T-helper 1 cell treated with Interleukin-12 subunit alpha and Interleukin-12 subunit beta and Interleukin-4 antibody, amounts not matched to agents 30 ng/mL and 1 ng/mL, for 36 hours (primary cell): Measurements from ENCODE around the gene AMOTL2. TPM values are rescaled to one million over a fixed set of nuclear protein-coding genes. Genes with fewer than 3 reads are reported as not detected.

Source experiments
- intact Hi-C: fragments of 100-400 bp; cut with micrococcal nuclease; formaldehyde crosslinking; loops from one replicate; pipeline ENCODE4 v1.15.1; 2024
- total RNA-seq: library from RNA; stranded (reverse); gene quantifications from 2 replicates; pipeline ENCODE4 v1.2.3, GENCODE V29; 2022

Gene AMOTL2
- total RNA-seq, 1 donor from 2014 or later: not detected

- intact Hi-C loops: no loop called here
These were observed 56.9 kb downstream of the AMOTL2 start for GRCh38 chr3:134317106-134317947.

DNA sequence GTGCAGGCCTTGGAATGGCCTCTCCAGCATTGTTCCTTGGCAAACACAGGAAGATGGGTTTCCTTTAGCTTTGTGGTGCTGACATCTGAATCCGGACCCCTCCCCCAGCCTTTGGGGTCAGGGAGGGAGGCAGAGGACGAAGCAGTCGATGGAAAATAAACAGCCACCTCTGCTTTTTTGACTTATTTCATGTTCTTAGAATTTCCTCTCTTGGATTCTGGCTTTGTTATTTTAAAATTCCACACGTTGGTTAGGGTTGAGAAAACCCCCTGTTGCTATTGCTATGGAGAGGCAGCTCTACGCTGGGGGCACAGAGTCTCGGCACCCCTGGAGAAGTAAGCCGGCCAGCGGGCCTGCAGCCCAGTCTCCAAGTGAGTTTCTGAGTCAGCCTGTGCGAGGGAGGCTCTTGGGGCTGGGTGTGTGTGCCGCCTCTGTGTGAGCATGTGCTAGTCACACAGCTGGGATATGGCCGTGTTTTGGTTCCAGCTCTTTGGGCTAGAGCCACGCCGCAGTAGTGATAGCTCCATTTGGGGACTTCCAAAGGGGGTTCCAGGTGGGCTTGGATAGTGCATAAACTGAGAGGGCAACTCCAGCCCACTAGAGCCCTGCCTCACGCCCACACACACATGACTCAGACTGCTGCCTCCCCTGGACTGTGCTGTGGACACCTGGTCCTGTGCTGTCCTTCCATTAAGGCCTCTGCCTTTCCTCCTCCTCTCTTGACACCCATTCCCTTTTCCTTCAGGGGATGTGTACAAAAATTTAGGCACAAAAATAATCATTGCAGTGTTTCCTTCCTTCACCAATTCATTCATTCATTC, 58.8 kb downstream of the AMOTL2 start:
- intact Hi-C loops: no loop called here

DNA sequence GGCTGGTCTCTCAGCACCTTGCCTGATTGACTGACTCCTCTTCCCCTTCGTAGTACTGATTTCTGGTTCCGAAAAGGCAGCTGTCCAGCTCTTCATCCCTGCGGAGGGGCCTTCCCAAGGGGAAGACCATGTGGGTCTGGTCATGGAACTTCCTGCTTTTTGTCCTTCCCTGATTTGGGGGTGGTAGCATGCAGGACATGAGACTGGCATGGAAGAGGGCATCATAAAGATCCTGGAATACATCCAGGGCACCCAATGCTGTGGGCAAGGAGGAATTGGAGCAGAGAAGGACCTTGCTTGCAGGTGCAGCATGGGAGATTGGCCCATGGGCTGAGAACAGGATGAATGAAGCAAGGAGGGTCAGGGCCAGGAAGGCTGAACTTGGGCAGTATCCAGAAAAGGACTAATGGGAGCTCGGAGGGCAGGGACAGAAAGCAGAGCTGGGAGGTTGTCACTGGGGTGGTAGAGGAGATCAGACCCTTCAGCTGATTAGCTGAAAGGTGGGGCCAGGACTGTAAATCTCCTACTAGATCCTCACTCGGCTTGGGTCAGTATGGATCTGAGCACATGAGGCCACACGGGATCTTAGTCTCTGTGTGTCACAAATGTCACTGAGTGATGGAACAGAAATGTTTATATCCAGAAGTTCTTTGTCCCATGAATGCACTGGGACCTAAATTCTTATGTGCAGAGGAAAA, 59.5 kb downstream of the AMOTL2 start:
- intact Hi-C loops: no loop called here

DNA sequence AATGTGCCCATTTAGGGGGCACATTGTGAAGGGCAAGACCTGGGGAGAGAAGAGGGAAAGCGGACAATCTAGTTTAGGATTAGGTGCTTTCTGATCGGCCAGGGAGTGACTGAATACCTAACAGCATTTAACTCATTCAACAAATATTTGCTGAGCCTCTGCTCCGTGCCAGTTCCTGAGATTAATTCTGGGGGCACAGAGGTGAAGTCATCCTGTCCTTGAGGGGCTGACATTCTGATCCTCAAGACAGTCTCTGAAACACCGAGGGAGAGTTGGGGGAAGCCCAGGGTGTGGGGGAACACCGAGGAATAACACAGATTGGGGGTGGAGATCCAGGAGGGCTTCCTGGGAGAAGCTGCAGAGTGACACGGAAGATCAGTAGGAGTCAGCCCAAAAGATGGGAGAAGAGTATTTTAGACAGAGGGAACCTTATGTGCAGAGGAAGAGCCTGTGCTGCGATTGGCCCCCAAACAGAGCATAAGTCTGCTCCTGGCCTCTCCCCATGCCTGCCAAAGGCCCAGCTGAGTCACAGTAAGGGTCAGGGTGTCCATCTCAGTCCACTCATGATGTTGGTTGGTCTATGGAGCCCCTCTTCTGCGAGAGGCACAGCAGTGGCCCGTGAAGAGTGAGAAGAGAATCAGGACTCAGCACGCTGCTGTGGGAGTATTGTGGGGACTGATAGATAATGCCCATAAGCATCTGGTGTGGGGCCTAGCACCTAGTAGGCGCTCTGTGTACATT, 60.2 kb downstream of the AMOTL2 start:
- intact Hi-C loops: no loop called here

GRCh38 chr3:134312873-134313846, 61.1 kb downstream of the AMOTL2 start:
- intact Hi-C loops: no loop called here

DNA sequence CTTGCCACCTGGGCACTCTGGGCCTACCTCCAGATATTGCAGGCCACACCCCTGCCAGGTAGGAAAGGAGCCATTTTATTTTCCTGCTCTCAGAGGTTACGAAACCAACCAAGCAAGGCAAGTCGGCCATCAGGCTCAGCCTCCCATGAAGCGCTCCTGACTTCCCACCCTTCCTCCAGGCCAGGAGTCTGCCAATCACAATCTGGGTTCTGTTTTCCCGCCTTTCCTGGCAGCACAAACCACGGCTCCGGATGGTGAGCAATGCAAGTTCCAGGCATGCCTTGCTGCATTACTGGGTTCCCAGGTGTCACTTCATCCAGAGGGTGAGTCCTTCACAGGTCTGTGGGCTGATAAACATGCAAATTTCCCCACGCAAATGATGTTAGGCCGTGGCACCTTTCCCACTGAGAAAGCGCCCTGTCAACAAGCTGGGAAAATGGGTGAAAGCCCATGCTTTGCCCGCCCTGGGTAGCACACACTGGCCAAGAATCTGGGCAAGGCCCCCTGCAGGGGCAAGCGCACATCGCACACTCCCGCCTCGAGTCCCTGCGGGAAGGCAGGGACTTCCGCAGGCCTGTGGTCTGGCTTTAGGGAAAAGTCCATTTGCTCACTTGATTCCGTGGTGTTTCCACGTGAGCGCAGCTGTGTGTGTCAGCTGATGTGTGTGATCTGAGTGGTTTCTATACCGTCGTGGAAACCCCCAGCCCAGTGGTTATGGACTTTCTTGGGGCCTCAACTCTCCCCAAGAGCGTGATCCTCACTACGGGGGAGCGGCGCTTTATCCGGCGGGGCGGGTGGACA, 62.0 kb downstream of the AMOTL2 start:
- intact Hi-C loops: no loop called here

DNA sequence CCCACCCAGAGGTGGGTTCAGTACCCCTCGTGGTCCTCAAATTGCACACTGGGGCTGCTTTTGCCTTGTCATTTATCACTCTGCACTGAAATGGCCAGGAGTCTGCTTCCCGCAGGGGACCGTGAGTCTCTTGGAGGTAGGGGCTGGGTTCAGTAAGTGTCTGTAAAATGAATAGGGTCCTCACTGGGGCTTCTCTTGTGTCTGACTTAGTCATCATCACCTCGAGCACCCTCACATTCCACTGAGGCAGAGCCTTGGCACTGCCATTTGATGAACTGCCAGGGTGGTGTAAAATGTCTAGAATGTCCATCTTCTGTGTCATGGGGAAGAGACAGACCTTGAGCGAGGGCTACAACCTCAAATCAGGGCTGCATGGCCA, 62.6 kb downstream of the AMOTL2 start:
- intact Hi-C loops: no loop called here

DNA sequence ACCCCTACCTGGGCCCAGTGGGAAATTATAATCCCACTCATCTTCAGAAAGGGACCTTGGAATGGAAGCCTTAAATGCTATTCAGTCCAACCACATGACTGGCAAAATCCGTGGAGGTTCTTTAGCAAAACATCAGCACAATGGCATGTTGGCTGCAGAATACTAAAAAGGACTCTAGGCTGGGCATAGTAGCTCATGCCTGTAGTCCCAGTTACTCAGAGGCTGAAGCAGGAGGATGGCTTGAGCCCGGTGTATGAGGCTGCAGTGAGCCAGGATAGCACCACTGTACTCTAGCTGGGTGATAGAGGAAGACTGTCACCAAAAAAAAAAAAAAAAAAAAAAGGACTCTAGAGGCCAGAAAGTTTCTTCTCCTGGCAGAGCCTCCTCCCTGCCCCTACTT, 63.0 kb downstream of the AMOTL2 start:
- intact Hi-C loops: no loop called here

- intact Hi-C loops: loop anchor here (2.0 kb wide), 1 partner anchor 15 kb away; no protein-coding TSS in a partner anchor
These were observed 64.1 kb downstream of the AMOTL2 start for GRCh38 chr3:134309987-134310700.

GRCh38 chr3:134308350-134308891, 65.8 kb downstream of the AMOTL2 start:
- intact Hi-C loops: loop anchor here (1.0 to 2.0 kb wide), 6 partner anchors 14 to 184 kb away; no protein-coding TSS in a partner anchor

DNA sequence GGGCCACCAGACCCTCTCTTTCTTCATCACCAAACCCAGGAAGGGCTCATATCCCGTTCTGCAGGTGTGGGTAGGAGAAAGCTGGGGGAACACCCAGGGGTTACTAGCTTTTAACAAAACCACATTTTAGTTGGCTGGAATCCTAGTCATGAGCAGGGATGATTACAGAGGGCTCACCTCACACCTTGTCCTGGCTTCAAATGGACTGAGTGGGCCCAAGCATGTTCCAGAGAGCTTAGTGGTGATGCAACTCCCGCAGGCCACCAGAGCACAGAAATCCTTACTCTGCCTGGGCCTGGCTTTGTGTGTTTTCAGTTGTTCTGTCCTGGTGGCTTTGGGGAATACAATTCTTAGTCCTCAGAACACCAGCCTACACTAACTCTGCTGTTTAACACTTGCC, 66.8 kb downstream of the AMOTL2 start:
- intact Hi-C loops: no loop called here

- intact Hi-C loops: no loop called here
These were observed 67.9 kb downstream of the AMOTL2 start for GRCh38 chr3:134306320-134306719.

Other genes starting within 250 kb of the AMOTL2 start
- gene RYK, start 123.6 kb downstream of the AMOTL2 start, total RNA-seq: 8.7 and 10.5 TPM in 2 replicates
- gene ANAPC13, start 111.5 kb upstream of the AMOTL2 start, total RNA-seq: 19.8 and 22.9 TPM in 2 replicates
- 25.9 and 26.3 TPM in 2 replicates for gene CEP63, start 111.6 kb upstream of the AMOTL2 start, total RNA-seq